Activated CD4-positive, alpha-beta T cell treated with anti-CD3 and anti-CD28 coated beads for 4 hours (primary cell): ENCODE results near the gene HNRNPCL2.
"Not testable (repeated sequence)": the region's sequence is repeated elsewhere in the genome, so short reads cannot be mapped to it uniquely, and the experiment has no call there.

Experiments
- DNase-seq, 2 donors: peaks; one replicate each; pipeline ENCODE4 v3.0.0-alpha.2; 2020

HNRNPCL2 gene

GRCh38 chr1:13116754-13117153 lies at the start of gene HNRNPCL2:
TSS of gene HNRNPCL2 (minus strand) at chr1:13116854. CDS start at chr1:13116400, 454 bp downstream.
- not testable (repeated sequence) for DNase-seq

GRCh38 chr1:13165531-13165930 lies 48.9 kb upstream of the HNRNPCL2 start, which contains the start of gene HNRNPCL4:
TSS of gene HNRNPCL4 (minus strand) at chr1:13165631. CDS start at chr1:13165467, 164 bp downstream.
- DNase-seq: not testable (repeated sequence)

- DNase-seq: not testable (repeated sequence)
Observed at GRCh38 chr1:13155909-13156308, 39.3 kb upstream of the HNRNPCL2 start, which contains the start of gene PRAMEF26. TSS of gene PRAMEF26 (minus strand) at chr1:13156009. CDS start at chr1:13153095, 2,914 bp downstream.

DNA sequence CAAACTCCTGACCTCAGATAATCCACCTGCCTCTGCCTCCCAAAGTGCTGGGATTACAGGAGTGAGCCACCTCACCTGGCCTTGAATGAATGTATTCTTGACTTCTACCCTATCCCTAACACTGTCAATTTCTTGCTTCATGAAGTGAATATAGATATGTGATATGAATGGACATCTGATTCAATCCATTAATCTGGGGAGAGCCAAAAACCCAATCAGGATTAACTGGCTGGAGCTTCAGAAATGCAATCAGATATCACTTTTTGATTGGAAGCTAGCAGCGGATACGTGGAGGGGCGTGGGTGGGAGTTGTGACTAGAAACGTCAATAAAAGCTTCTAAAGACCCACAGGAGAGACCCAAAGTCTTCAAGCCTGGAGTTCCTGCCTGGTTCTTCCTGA lies 46.2 kb downstream of the HNRNPCL2 start, which contains the start of gene PRAMEF25:
PRAMEF25 (plus strand) TSS at position 301 of the 400 bp plus-strand sequence. CDS start 2,920 bp downstream, outside the sequence.
- DNase-seq: not testable (repeated sequence)
